Stimulated activated CD4-positive, alpha-beta T cell treated with anti-CD3 and anti-CD28 coated beads, Interleukin-1b, Interleukin-23, amount 100 ng/mL, for 1 hour (primary cell): ENCODE results near the gene TMEM135.
"Not testable (repeated sequence)": the region's sequence is repeated elsewhere in the genome, so short reads cannot be mapped to it uniquely, and the experiment has no call there.

Experiments used
- DNase-seq, 2 donors: peaks; one replicate each; pipeline ENCODE4 v3.0.0-alpha.2; 2020; ENCODE audit warnings: low read depth in 2 of 2

The TMEM135 gene

DNA sequence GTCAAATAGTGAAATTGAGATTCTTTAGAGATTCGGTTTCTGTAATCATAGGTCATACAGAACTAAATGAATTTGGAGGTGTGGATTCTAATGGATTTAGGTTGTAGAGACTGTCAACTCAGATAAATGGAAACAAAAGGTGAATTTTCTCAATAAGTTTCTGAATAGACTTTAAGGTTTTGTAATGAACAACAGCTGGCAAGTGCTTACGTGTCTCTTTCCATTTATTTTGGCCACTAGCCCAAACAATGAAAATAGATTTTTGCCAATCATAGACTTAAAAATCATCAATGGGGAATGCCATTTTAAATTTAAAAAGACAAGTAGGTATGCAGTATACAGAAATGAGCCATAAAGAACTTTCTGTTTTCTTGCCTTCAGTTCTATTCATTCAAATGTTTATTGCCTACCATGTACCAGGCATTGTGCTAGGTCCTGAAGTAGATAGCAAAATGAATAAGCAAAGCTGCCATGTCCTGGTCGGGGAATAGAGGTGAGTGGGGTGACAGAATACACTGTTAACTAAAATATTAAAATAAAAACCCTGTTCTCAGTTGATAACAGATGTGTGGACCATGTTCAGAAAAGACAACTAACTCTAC, 16.9 kb upstream of the TMEM135 start:
- DNase-seq: no peak

DNA sequence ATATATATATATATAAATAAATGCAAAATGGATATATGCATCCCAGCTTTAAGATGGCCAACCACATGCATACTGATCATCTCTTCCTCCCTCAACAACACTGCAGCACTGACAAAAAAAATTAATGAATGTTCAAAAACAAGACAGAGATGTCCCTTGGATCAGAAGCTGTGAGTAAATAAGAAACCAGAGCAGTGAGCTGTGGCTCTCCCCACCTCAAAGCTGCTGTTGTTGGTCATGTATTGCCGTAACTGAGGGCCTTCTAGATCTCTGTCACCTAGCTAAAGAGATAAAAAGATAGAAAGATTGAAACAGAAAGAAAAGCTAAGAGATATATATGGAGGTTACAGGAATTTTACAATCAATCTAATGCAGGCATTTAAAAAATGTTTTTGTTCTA, 15.5 kb upstream of the TMEM135 start:
- no peak for DNase-seq

DNA sequence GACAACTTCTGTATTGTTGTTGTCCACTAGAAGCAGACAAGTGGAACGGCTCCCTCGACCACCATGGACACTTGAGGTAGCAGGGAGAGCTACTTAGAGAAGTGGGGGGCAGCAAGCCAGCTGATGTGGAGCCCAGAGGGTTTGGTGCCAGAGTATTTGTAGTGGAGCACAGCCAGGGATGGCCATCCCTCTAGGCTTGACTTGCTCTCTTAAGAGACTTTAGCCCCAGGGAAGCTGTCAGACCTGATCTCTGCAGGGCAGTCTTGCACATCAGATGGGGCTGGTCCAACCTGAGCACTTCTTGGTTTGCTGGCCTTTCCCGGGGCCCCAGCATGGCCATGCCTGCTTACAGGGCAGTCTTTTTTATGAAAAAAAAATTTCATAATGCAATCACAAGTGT, 15.0 kb upstream of the TMEM135 start:
- no peak for DNase-seq

DNA sequence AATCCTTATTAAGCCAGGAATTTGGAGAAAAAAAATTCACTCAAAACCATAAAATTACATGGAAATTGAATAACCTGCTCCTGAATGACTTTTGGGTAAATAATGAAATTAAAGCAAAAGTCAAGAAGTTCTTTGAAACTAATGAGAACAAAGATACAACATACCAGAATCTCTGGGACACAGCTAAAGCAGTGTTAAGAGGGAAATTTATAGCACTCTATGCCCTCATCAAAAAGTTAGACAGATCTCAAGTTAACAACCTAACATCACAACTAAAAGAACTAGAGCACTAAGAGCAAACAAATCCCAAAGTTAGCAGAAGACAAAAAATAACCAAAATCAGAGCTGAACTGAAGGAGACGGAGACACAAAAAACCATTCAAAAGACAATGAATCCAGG, 11.3 kb upstream of the TMEM135 start:
- not testable (repeated sequence) for DNase-seq

DNA sequence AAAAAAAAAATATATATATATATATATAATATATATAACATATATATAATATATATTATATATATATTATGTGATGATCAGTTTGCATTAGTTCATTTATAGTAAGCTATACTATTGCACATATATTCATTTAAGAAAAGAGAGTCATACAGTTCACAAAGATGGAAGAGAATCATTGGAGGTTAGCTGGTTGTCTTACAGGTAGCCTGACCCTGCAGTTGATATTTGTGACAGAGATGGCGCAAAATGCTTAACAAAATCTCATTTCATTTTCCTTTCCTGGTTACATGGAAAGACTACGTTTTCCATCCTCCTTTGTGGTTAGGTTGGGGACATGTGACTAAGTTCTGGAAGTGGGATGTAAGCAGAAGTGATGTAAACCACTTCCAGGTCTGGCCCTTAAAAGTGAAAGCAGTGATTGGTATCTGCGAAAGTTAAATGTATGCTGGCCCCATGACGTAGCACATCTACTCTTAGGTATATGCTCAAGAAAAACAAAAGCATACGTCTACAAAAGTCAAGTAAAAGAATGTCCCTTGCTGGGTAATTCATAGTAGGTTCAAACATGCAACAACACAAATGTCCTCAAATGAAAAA, 7.2 kb upstream of the TMEM135 start:
- DNase-seq: no peak

DNA sequence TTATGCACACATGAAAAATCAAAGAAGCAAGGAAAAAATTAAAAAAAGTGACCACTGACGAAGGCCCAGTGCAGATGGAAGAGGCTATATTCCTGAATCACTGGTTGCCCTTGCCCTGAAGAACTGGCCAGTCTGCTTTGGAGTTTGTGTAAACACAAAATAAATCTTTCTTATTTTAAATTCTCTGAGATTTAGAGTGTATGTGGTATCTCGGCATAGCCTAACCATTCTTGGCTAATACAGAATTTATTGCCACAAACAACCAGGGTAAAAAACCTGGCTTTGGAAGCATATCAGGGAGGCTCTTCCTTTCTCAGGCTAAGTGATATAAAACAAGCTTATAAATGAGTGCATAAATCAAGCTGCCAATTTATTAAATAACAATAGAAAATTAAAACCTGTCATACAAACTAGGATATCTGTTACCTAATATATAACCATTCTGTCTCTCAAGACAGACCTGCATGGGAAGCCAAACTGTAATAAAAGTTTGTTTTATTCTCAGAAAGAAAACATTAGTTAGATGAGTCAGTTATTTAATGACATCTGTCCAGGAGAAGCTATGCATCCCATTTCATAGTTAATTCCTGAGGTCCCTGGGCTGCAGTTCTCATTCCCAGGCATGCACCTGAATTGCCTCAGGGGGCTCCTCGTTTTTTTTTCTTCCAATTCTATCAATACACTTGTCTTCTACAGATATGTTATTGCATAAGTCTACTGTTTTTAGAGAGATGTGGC, 6.1 kb upstream of the TMEM135 start:
- no peak for DNase-seq

DNA sequence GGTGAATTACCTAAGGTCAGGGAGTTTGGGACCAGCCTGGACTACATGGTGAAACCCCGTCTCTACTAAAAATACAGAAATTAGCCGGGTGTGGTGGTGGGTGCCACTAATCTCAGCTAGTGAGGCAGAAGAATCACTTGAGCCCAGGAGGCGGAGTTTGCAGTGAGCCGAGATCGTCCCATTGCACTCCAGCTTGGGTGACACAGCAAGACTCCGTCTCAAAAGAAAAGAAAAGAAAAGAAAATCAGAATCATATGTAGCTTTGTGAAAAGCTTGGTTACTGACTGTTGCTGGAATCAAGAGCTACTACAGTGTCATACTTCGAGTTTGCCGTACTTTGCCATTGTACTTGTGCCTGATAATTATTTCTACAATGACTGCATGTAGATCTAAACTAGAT, 4.2 kb upstream of the TMEM135 start:
- DNase-seq: no peak

DNA sequence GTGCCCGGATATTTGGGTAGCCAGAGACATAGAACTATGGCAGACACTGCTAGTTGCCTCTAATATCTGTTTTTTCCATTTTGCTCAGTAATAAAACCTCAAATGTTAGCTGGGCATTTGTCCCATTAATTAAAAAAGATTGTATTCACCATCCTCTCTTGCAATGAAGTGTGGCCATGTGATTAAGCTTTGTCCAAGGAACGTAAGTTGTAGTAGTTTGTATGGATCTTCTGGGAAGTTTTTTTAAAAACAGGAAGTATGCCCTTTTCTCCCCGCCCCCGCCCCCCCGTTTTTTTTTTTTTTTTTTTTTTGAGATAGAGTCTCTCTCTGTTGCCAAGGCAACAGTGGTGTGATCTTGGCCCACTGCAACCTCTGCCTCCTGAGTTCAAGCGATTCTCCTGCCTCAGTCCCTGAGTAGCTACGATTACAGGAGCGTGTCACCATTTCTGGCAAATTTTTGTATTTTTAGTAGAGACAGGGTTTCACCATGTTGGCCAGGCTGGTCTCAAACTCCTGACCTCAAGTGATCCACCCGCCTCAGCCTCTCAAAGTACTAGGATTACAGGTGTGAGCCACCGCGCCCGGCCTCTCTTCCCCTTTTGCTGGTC, 1.7 kb upstream of the TMEM135 start:
- DNase-seq: no peak

- no peak for DNase-seq
Observed at GRCh38 chr11:87036756-87037449, 831 bp upstream of the TMEM135 start.

- DNase-seq: no peak
Observed at GRCh38 chr11:87038235-87038977, 672 bp downstream of the TMEM135 start.

- DNase-seq: no peak
Observed at GRCh38 chr11:87039371-87039770, 1.6 kb downstream of the TMEM135 start.

GRCh38 chr11:87043894-87044293, 6.2 kb downstream of the TMEM135 start:
- DNase-seq: no peak

GRCh38 chr11:87046824-87047223, 9.1 kb downstream of the TMEM135 start:
- no peak for DNase-seq

- no peak for DNase-seq
Observed at GRCh38 chr11:87056091-87056490, 18.4 kb downstream of the TMEM135 start.

DNA sequence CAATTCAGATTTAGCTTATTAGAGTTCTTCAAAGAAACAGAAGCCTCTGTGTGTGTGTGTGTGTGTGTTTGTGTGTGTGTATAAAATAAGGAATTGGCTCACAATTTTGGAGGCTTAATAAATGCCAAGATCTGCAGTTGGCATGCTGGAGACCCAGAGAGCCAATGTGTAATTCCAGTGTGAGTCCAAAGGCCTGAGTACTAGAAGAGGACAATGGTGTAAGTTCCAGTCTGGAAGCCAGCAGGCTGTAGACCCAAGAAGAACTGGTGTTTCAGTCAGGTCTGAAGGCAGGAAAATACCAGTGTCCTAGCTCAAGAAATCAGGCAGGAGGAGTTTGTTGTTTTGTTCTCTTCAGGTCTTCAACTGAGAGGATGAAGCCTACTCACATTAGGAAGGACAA, 20.0 kb downstream of the TMEM135 start:
- DNase-seq: no peak

DNA sequence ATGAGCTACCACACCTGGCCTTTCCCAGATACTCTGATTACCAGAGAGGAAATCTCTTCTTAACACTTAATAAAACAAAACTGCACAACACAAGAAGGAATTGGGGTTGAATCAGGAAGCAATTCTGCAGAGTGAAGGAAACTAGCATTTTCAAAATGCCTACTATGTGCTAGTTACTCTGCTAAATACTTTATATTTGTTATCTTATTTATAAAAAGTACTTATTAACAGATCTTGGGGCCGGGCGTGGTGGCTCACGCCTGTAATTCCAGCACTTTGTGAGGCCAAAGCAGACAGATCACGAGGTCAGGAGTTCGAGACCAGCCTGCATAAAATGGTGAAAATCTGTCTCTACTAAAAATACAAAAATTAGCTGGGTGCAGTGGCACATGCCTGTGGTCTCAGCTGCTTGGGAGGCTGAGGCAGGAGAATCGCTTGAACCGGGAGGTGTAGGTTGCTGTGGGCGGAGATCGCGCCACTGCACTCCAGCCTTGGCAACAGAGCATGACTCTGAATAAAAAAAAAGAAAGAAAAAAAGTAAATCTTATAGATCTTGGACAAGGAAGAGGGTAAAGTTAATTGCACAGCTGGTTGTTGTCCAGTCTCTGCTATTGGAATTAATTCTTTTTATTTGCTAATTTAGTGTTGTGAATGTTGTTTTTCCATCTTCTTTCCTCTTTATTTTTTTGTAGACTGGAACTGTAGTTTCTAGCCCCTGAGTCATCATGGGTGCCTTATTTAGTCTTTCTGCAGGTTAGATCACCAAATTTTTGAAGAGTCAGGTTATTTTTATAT, 22.1 kb downstream of the TMEM135 start:
- DNase-seq: no peak

- DNase-seq: no peak
Observed at GRCh38 chr11:87061766-87062165, 24.0 kb downstream of the TMEM135 start.

GRCh38 chr11:87063982-87064381, 26.2 kb downstream of the TMEM135 start:
- DNase-seq: no peak

- DNase-seq: no peak
Observed at GRCh38 chr11:87072787-87073186, 35.1 kb downstream of the TMEM135 start.

- DNase-seq: no peak
Observed at GRCh38 chr11:87076260-87076783, 38.6 kb downstream of the TMEM135 start.
